Measurements from ENCODE around the gene TP53. TPM values are rescaled to one million over a fixed set of nuclear protein-coding genes. Genes with fewer than 3 reads are reported as not detected.
A peak's percentile ranks its signal among the peaks of the same experiment; 100 is the strongest.

Gene TP53
- 44.0 and 51.2 TPM in 2 replicates for total RNA-seq

- peak; percentile 80 to 90 for DNase-seq (ENCODE audit: low read depth in 2 of 2)
Measured at GRCh38 chr17:7687072-7687907, at the start of gene TP53. TSS of gene TP53 (minus strand) at chr17:7687490. CDS start at chr17:7676594, 10,896 bp downstream.

- no peak for DNase-seq (ENCODE audit: low read depth in 2 of 2)
Measured at GRCh38 chr17:7732981-7733539, 45.8 kb upstream of the TP53 start.

GRCh38 chr17:7729816-7730215, 42.5 kb upstream of the TP53 start:
- DNase-seq (ENCODE audit: low read depth in 2 of 2) = no peak

GRCh38 chr17:7727886-7728285, 40.6 kb upstream of the TP53 start:
- DNase-seq (ENCODE audit: low read depth in 2 of 2) = no peak

GRCh38 chr17:7721612-7722011, 34.3 kb upstream of the TP53 start:
- no peak for DNase-seq (ENCODE audit: low read depth in 2 of 2)

- no peak for DNase-seq (ENCODE audit: low read depth in 2 of 2)
Measured at GRCh38 chr17:7720125-7720524, 32.8 kb upstream of the TP53 start.

GRCh38 chr17:7719661-7720060, 32.4 kb upstream of the TP53 start:
- DNase-seq (ENCODE audit: low read depth in 2 of 2) = no peak

GRCh38 chr17:7717756-7718350, 30.6 kb upstream of the TP53 start:
- no peak for DNase-seq (ENCODE audit: low read depth in 2 of 2)

- peak; percentile 44 to 80 for DNase-seq (ENCODE audit: low read depth in 2 of 2)
Measured at GRCh38 chr17:7716901-7717755, 29.8 kb upstream of the TP53 start, which contains the start of gene DNAH2. TSS of gene DNAH2 (plus strand) at chr17:7717744. CDS start at chr17:7719735, 1,991 bp downstream.

GRCh38 chr17:7715936-7716886, 28.9 kb upstream of the TP53 start:
- DNase-seq (ENCODE audit: low read depth in 2 of 2) = no peak

GRCh38 chr17:7714721-7715594, 27.7 kb upstream of the TP53 start:
- no peak for DNase-seq (ENCODE audit: low read depth in 2 of 2)

- DNase-seq (ENCODE audit: low read depth in 2 of 2) = no peak
Measured at GRCh38 chr17:7713782-7714181, 26.5 kb upstream of the TP53 start.

- no peak for DNase-seq (ENCODE audit: low read depth in 2 of 2)
Measured at GRCh38 chr17:7712111-7712771, 25.0 kb upstream of the TP53 start.

GRCh38 chr17:7711051-7711755, 23.9 kb upstream of the TP53 start:
- DNase-seq (ENCODE audit: low read depth in 2 of 2) = no peak

- no peak for DNase-seq (ENCODE audit: low read depth in 2 of 2)
Measured at GRCh38 chr17:7710301-7710700, 23.0 kb upstream of the TP53 start.

- no peak for DNase-seq (ENCODE audit: low read depth in 2 of 2)
Measured at GRCh38 chr17:7709031-7709430, 21.7 kb upstream of the TP53 start.

- no peak for DNase-seq (ENCODE audit: low read depth in 2 of 2)
Measured at GRCh38 chr17:7707858-7708750, 20.8 kb upstream of the TP53 start.

All from dermis microvascular lymphatic vessel endothelial cell (primary cell).